ENCODE data around the gene NHLRC2.
"Not testable (repeated sequence)": the region's sequence is repeated elsewhere in the genome, so short reads cannot be mapped to it uniquely, and the experiment has no call there.

Gene NHLRC2

GRCh38 chr10:113854013-113854760, at the start of gene NHLRC2, which contains the start of gene DCLRE1A:
NHLRC2 (plus strand) TSS chr10:113854661; CDS start chr10:113854873, 212 bp downstream.
DCLRE1A (minus strand) TSS chr10:113854082; CDS start chr10:113853182, 900 bp downstream.
- peak; percentile 69 for DNase-seq

- DNase-seq, result no peak
These were observed 48.0 kb upstream of the NHLRC2 start for GRCh38 chr10:113806503-113806902.

- DNase-seq, result no peak
These were observed 46.3 kb upstream of the NHLRC2 start for GRCh38 chr10:113808168-113808567.

- not testable (repeated sequence) for DNase-seq
These were observed 39.8 kb upstream of the NHLRC2 start for GRCh38 chr10:113814700-113815099.

- no peak for DNase-seq
These were observed 34.5 kb upstream of the NHLRC2 start for GRCh38 chr10:113819989-113820388.

- DNase-seq, result no peak
These were observed 34.0 kb upstream of the NHLRC2 start for GRCh38 chr10:113820507-113820906.

GRCh38 chr10:113821306-113821705, 33.2 kb upstream of the NHLRC2 start:
- not testable (repeated sequence) for DNase-seq

- DNase-seq, result no peak
These were observed 32.3 kb upstream of the NHLRC2 start for GRCh38 chr10:113822174-113822573.

GRCh38 chr10:113823389-113823788, 31.1 kb upstream of the NHLRC2 start:
- no peak for DNase-seq

GRCh38 chr10:113825791-113826190, 28.7 kb upstream of the NHLRC2 start:
- no peak for DNase-seq

GRCh38 chr10:113828567-113828966, 25.9 kb upstream of the NHLRC2 start:
- DNase-seq, result not testable (repeated sequence)

GRCh38 chr10:113842171-113842570, 12.3 kb upstream of the NHLRC2 start:
- DNase-seq, result no peak

- DNase-seq, result no peak
These were observed 10.4 kb upstream of the NHLRC2 start for GRCh38 chr10:113843972-113844485.

- DNase-seq, result no peak
These were observed 8.4 kb upstream of the NHLRC2 start for GRCh38 chr10:113846036-113846435.

- no peak for DNase-seq
These were observed 5.2 kb upstream of the NHLRC2 start for GRCh38 chr10:113849140-113849803.

GRCh38 chr10:113849946-113850345, 4.5 kb upstream of the NHLRC2 start:
- no peak for DNase-seq

- no peak for DNase-seq
These were observed 866 bp upstream of the NHLRC2 start for GRCh38 chr10:113853578-113854012.

GRCh38 chr10:113854761-113855588, 514 bp downstream of the NHLRC2 start:
- peak; percentile 47 for DNase-seq

- DNase-seq, result no peak
These were observed 2.1 kb downstream of the NHLRC2 start for GRCh38 chr10:113856563-113856962.

- DNase-seq, result no peak
These were observed 2.7 kb downstream of the NHLRC2 start for GRCh38 chr10:113857210-113857609.

GRCh38 chr10:113858541-113858940, 4.1 kb downstream of the NHLRC2 start:
- no peak for DNase-seq

GRCh38 chr10:113859261-113859660, 4.8 kb downstream of the NHLRC2 start:
- no peak for DNase-seq

GRCh38 chr10:113865901-113866300, 11.4 kb downstream of the NHLRC2 start:
- no peak for DNase-seq

Measured in CD4-positive, alpha-beta T cell treated with Interleukin-21 for 1 hour (primary cell).